HG03097 (cell line): ENCODE data around the gene NRXN3.

Experiments used
- ATAC-seq: cut with Tn5 transposase; IDR thresholded peaks from one replicate; pipeline ENCODE4 v1.9.1; 2021; ENCODE audit not compliant: unreplicated experiment, low FRiP score

NRXN3 gene

GRCh38 chr14:79855789-79856188 lies 1685.6 kb downstream of the NRXN3 start:
- no peak for ATAC-seq

GRCh38 chr14:79856381-79856780 lies 1686.2 kb downstream of the NRXN3 start:
- ATAC-seq: no peak

- ATAC-seq: no peak
These were observed 1690.9 kb downstream of the NRXN3 start for GRCh38 chr14:79861111-79861510.

GRCh38 chr14:79862045-79862444 lies 1691.9 kb downstream of the NRXN3 start:
- ATAC-seq: no peak

GRCh38 chr14:79871136-79871535 lies 1701.0 kb downstream of the NRXN3 start:
- no peak for ATAC-seq

- no peak for ATAC-seq
These were observed 1708.1 kb downstream of the NRXN3 start for GRCh38 chr14:79878229-79878628.

GRCh38 chr14:79878785-79879184 lies 1708.6 kb downstream of the NRXN3 start:
- no peak for ATAC-seq

- no peak for ATAC-seq
These were observed 1711.1 kb downstream of the NRXN3 start for GRCh38 chr14:79881299-79881698.

GRCh38 chr14:79890527-79890926 lies 1720.4 kb downstream of the NRXN3 start:
- no peak for ATAC-seq

- no peak for ATAC-seq
These were observed 1725.8 kb downstream of the NRXN3 start for GRCh38 chr14:79896009-79896408.

- no peak for ATAC-seq
These were observed 1729.4 kb downstream of the NRXN3 start for GRCh38 chr14:79899610-79900009.

- no peak for ATAC-seq
These were observed 1734.3 kb downstream of the NRXN3 start for GRCh38 chr14:79904497-79904896.

- no peak for ATAC-seq
These were observed 1736.8 kb downstream of the NRXN3 start for GRCh38 chr14:79906994-79907393.

- ATAC-seq: no peak
These were observed 1739.9 kb downstream of the NRXN3 start for GRCh38 chr14:79910086-79910485.

- ATAC-seq: no peak
These were observed 1741.6 kb downstream of the NRXN3 start for GRCh38 chr14:79911744-79912143.

- no peak for ATAC-seq
These were observed 1744.4 kb downstream of the NRXN3 start for GRCh38 chr14:79914595-79914994.

GRCh38 chr14:79915406-79915805 lies 1745.2 kb downstream of the NRXN3 start:
- ATAC-seq: no peak

- ATAC-seq: no peak
These were observed 1746.1 kb downstream of the NRXN3 start for GRCh38 chr14:79916281-79916680.

GRCh38 chr14:79916892-79917291 lies 1746.7 kb downstream of the NRXN3 start:
- no peak for ATAC-seq
